ENCODE data around the gene CPLX1.

The CPLX1 gene

DNA sequence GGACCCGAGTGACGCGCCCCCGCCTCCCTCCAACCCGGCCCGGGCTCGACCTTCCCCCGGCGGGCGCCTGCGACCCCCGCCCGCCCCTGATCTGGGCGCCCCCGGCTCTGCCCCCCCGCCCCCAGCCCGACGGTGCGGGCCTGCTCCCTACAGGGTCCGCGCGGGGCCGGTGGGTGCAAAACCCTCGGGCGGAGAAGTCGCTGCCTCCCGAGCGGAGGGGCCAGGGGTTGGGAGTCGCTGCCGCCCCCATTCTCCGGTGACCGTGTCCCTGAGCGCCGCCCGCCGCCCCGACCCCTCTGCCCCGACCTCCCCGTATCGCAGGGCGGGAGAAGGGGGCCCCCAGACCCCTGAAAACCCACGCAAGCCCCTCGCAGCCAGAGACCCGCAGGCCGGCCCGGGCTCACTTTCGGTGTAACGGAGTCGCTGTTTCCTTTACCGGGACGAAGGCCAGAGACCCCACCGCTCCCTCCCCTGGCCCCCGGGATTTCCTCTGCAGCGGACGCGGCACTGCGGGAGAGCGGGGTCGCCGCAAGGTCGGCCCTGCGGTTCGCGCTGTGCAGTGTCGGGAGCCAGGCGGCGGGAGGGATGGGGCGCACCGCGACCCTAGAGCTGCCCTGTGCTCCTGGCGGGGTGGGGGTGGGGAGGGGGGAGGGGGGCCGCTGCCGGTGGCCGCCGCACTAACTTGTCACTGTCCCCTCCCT lies 729 bp upstream of the CPLX1 start:
- H3K27ac ChIP-seq: no peak overlapping the region
- TF ChIP-seq, protein P1, sequence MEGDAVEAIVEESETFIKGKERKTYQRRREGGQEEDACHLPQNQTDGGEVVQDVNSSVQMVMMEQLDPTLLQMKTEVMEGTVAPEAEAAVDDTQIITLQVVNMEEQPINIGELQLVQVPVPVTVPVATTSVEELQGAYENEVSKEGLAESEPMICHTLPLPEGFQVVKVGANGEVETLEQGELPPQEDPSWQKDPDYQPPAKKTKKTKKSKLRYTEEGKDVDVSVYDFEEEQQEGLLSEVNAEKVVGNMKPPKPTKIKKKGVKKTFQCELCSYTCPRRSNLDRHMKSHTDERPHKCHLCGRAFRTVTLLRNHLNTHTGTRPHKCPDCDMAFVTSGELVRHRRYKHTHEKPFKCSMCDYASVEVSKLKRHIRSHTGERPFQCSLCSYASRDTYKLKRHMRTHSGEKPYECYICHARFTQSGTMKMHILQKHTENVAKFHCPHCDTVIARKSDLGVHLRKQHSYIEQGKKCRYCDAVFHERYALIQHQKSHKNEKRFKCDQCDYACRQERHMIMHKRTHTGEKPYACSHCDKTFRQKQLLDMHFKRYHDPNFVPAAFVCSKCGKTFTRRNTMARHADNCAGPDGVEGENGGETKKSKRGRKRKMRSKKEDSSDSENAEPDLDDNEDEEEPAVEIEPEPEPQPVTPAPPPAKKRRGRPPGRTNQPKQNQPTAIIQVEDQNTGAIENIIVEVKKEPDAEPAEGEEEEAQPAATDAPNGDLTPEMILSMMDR (conservative IDR thresholded peaks at IDR 0.05): no peak

GRCh38 chr4:825063-825970 lies 612 bp downstream of the CPLX1 start:
- TF ChIP-seq, protein P1 (conservative IDR thresholded peaks at IDR 0.05): no peak
- H3K27ac ChIP-seq: peak overlapping the region; percentile 75; the same call in 1 of the 2 replicates

DNA sequence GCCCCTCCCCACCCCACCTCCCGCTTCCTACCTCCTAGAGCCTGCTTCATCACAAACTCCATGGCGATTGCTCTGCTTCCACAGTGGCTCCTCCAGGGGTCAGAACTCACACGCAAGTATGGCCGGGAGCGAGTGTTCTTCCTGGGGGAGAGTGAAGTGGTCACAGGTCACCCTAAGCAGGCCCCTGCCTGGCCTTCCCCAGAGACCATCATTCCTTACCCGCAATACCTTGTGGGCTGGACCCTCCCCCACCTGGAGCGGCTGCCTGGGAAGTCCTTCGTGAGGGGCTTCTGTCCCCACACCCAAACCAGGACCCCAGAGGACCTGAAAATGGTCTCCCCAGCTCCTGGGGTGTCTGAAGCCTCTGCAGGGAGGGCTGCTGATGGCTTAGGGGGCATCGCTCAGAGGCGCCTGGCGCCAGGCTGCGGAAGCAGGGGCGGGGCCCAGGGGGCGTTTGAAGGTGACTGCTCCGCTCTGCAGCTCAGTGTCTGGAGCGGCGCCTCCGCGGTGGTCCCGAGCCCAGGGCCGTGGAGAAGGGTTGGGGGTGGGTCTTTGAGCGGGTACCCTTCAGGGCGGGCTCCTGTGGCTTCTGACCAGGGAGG lies 1.4 kb downstream of the CPLX1 start:
- H3K27ac ChIP-seq: peak overlapping the region; percentile 75; the same call in 1 of the 2 replicates
- TF ChIP-seq, protein P1 (conservative IDR thresholded peaks at IDR 0.05): no peak

GRCh38 chr4:823761-824460 lies 2.0 kb downstream of the CPLX1 start:
- TF ChIP-seq, protein P1 (conservative IDR thresholded peaks at IDR 0.05): no peak
- no peak overlapping the region; the same call in 1 of the 2 replicates for H3K27ac ChIP-seq

- no peak overlapping the region for H3K27ac ChIP-seq
- TF ChIP-seq, protein P1 (conservative IDR thresholded peaks at IDR 0.05): no peak
These were observed 2.7 kb downstream of the CPLX1 start for GRCh38 chr4:823176-823760.

DNA sequence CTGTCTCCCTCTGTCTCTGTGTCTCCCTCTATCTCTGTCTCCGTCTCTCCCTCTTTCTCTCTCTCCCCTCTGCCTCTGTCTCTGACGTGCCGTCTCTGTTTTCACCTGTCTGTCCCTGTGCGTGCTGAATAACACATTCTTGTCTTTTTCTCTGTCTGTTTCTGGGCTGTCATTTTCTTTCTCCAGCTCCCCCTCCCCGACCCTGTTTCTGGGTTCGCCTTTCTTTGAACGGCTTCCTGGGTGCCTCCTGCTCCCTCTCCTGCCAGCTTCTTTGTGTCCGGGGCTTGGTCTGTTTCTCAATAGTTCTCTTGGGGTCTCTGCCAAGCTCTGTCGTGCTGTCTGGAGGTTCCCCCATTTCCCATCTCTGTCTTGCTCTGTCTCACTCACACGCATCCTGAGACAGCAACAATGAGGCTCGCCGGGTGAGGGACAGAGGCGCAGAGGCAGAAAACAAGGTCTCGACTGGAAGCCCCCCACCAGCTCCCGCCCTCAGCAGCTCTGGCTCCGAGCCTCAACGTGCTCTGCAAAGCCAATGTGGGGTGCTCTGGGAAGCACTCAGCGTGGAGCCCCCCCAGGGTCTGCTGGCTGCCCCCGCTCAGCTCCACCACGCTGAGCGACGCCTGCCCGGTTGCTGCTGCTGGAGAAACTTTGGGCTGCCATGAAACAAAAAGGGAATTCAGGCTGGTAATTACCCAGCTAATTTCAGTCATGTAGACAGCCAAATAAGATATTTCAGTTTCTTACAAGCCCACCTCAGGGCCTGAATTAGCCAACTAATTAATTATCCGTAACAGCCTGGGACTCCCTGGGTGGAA lies 3.4 kb downstream of the CPLX1 start:
- TF ChIP-seq, protein P1 (conservative IDR thresholded peaks at IDR 0.05): no peak
- H3K27ac ChIP-seq: no peak overlapping the region

Measured in VCaP (cell line).